GM18499 (cell line): Measurements from ENCODE around the gene GDI1.
"Not testable (repeated sequence)": the region's sequence is repeated elsewhere in the genome, so short reads cannot be mapped to it uniquely, and the experiment has no call there.

ENCODE experiments used
- ATAC-seq: cut with Tn5 transposase; IDR thresholded peaks from one replicate; pipeline ENCODE4 v1.9.1; 2021; ENCODE audit warnings: moderate number of reproducible peaks; ENCODE audit not compliant: insufficient read depth, unreplicated experiment

Gene GDI1

DNA sequence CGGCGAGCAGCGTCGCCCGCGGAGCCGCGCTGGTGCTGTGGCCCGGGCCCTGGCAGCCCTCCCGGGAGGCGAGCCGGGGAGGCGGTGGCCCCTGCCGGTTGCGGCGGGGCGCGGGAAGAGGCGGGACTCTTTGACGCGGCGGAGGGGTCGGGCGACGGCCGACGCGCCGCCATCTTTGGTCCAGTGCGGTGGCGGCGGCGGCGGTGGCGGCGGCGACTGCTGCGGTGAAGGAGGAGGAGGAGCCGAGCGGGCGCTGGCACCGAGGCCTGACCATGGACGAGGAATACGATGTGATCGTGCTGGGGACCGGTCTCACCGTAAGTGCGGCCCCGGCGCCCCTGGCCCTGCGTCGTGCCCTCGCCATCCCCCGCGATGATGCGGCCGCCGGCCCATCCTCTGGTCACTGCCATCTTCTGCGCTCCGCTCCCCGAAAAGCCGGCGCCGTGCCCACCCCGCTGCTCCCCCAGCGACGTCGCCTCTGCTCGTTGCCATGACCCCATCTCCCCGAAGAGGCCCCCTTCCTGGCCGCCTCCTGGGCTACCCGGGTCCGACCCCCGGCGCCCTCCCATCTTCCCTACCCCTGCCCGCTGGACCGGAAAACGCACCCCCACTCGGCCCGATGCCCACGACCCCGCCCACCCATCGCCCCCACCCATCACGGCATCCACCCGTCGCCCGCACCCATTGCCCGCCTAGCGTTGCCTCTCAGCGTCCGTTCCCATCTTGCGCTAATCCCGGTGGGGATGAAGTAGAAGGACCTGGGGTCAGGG, at the start of gene GDI1:
Gene GDI1, plus strand, starts transcription at position 172 of the 770 bp plus-strand sequence. Its CDS starts 101 bp downstream, at position 273.
- ATAC-seq: no peak

DNA sequence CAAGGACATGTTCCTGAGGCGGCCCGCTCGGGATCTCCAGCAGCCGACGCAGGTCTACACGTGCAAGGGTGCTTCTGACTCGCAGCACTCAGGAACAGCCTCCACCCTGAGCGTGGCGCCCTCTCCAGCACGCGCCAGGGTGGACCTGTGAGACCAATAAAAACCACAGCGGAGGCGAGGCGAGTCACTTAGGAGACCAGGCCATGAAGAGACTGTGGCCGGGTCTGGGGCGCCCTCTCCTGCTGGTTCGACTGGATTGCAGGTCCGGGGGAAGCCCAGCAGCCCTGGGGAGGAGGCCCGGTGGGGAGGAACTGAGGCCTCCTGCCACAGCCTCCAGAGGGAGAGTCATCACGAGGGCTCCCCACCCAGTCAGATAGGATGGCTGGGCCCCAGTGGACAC, 48.9 kb upstream of the GDI1 start:
- not testable (repeated sequence) for ATAC-seq

DNA sequence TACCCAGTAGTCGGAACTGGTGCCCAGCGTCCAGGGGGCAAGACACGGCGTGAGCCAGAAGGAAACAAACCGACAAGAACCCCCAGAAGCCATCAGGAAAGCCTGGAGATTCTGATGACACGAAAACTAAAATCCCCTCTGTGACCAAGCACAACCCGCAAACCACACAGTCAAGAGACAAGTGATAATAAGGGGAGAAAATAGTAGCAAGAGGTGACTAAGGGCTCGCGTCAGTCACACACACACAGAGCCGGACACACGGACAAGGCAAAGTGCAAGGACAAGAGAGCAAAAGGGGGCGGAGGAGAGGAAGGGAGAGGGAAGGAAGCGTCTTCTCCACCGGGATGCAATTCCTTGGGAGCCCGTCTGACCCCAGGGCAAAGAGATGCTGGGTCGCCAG, 48.3 kb upstream of the GDI1 start:
- not testable (repeated sequence) for ATAC-seq

DNA sequence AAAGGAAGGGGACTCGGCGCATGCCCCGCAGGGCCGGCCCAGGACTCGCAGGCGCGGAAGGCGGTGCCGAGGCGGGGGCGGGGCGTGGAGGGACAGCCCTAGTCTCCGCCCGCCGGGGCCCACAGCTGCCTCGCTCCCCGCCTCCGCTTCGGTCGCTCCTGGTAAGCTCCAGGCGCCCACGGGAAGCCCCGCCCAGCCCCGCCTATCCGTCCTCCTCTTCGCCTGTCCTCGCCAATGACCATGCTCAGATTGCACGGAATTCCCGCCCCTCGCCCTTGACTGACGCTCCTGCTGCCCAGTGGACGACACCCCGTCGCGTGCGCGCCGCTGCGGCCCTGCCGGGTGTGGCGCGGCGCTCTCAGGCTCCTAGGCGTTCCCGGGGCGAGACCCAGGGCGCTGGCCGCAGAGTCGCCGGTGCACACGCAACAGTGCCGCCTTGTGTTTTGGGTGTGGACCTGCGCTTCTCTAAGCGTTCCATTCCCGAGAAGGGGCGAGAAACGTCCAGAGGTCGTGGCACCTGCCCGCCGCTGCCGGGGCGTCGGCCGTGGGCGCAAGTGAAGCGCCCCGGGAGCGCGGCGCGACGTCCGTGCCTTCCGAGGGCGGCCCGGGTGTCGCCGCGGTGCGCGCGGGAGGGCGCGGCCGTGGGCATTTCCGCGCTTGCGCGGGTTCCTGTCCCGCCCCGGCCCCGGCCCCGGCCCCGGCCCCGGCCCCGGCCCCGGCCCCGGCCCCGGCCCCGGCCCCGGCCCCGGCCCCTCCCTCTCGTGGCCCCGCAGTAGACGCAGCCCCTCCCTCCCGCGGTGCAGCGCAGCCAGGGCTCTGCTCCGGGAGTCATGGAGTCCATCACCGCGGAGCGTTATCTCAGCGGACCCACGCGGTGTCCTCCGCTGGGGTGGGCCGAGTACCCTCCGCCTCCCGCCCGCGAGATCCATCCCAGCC, 46.9 kb upstream of the GDI1 start:
- peak; percentile 42 for ATAC-seq

DNA sequence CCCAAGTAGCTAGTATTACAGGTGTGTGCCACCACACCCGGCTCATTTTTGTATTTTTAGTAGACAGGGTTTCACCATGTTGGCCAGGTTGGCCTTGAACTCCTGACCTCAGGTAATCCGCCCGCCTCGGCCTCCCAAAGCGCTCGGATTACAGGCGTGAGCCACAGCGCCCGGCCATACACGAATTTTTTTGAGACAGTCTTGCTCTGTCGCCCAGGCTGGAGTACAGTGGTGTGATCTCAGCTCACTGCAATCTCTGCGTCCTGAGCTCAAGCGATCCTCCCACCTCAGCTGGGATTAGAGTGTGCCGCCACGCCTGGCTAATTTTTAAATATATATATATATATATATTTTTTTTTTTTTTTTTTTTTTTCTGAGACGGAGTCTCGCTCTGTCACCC, 40.6 kb upstream of the GDI1 start:
- not testable (repeated sequence) for ATAC-seq

DNA sequence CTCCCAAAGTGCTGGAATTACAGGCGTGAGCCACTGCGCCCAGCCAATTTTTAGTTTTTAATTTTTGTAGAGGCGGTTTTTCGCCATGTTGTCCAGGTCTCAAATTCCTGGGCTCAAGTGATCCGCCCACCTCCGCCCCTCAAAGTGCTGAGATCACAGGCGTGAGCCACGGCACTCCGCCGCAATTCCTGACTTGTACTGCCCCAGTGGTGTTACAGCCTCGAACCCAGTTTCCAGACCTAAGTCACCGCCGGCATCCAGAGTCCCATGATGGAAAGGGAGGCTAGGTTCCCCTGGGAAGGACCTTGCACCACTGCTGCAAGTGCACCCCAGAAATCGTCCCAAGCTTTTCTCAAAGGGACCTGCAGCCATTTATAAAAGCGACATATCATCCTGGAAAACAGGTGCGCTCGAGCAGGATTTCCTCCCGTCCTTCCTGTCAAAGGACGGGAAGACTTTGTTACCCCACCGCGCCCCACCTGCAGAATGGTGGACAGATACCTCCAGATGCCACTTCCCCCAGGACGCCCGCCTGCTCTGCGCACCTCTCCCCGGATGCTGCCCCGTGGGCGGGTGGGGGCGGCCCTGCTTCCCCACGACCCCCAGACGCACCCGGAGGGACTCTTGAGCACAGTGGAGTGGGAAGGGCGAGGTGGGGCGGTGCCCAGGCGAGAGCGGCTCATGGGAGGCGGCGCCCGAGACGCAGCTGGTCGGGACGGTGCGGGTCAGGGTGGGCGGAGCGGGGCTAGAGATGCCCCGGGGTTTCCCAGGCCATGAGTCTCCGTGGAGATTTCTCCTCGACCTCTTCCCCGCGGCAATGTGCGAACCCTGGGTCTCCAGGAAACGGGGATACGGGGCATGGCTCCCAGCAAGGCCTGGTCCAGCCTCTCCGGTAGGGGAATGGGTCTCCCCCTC, 39.7 kb upstream of the GDI1 start:
- ATAC-seq: no peak

DNA sequence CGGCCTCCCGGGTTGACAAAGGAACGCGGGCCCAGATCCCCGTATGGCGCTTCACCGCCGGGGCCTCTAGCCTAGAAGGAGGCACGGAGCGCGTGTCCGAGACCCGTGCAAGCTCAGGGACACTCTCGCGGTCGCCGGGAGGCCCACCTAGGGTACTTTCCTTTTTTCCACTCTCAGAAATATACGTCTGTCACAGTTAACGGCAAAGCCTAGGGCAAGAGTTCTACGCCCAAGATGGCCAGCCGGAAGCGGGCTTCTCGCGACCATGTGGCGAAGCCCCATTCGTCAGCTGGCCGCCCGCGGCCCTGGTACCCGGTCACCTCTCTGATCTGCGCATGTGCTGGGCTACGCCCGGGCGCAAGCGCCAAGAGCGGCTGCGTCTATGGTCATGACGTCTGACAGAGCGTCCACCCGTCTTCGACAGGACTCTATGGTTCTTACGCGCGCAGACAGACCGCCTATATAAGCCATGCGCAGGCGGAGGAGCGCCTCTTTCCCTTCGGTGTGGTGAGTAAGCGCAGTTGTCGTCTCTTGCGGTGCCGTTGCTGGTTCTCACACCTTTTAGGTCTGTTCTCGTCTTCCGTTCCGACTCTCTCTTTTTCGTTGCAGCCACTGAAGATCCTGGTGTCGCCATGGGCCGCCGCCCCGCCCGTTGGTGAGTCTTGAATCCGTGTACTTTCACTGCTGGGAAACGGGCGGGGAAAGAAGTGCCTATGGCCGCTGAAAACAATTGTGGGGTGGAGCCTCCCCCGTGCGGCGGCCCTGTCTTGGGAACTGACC, 38.9 kb upstream of the GDI1 start, which contains the start of gene RPL10:
Gene RPL10, plus strand, starts transcription at position 490 of the 780 bp plus-strand sequence. Its CDS starts 143 bp downstream, at position 633.
- ATAC-seq: no peak

DNA sequence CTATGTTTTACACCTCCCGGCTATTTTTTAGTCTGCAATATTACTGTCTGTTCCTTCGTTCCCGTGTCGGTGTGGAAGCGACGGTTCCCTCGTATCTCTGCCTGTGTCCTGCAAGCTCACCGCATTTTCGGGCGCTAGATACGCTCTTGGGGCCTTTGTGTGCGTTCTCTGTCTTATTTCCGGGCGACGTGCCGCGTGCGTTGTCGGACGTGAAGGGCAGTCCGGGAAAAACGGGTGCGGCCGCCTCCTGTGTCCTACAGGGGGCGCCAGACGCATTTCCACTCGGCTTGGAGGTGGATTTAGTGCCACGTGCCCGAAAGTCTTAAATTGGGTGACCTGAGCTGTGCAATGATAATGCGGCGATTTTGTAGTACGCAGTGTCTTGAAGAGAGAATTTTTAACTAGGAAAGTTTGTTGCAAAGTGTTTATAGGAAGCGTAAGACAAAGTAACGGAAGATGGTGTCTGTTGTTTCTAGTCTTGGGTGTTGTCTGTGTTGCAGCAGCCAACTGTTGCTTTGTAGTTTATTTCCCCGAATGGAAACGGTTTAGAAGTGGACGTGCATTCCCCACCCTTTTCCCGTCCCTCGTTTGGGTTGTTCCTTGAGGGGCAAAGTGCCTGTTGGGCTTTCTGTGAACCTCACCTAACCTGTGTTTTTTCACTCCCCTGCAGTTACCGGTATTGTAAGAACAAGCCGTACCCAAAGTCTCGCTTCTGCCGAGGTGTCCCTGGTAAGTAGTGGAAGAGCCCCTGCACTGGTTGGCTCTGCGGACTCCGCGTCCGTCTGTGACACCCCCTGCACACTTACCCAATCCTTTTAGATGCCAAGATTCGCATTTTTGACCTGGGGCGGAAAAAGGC, 38.1 kb upstream of the GDI1 start:
- ATAC-seq: no peak

DNA sequence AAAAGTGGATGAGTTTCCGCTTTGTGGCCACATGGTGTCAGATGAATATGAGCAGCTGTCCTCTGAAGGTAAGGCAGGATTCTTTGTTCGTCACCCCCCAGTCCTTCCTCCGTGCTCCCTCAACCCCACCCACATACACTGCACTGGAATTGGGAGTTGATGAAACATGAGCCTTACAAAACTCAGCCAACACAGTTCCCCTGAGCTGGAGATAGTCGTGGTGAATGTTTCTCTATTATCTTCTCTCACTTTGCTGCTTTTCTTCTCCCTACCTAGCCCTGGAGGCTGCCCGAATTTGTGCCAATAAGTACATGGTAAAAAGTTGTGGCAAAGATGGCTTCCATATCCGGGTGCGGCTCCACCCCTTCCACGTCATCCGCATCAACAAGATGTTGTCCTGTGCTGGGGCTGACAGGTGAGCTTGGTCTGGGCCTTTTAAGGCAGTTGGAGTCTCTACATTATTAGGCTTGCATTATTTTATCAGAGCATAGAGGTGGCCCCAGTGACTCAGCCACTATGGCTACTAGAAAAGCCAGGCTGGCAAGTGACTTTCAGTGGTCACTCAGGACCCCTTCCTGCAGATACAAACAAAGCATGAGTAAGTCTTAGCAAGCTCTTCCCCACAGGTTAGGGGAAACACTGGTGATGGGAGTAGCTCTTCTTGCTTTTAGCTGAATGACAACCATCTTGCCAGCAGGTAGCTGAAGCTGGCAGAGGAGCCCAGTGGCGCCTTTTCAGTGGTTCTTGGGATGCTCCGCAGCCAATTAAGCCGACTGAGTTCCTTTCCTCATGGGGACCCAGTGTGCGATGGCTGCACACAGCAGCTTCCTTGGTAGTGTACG, 37.2 kb upstream of the GDI1 start:
- no peak for ATAC-seq

DNA sequence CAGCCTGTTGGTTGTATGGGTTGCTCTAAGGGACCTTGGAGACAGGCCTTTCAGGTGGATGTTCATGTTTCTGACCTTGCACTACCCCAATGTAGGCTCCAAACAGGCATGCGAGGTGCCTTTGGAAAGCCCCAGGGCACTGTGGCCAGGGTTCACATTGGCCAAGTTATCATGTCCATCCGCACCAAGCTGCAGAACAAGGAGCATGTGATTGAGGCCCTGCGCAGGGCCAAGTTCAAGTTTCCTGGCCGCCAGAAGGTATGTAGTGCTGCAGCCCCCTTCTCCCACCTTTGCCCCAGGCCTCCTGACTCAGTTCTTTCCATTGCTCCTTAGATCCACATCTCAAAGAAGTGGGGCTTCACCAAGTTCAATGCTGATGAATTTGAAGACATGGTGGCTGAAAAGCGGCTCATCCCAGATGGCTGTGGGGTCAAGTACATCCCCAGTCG, 36.6 kb upstream of the GDI1 start:
- ATAC-seq: not testable (repeated sequence)

DNA sequence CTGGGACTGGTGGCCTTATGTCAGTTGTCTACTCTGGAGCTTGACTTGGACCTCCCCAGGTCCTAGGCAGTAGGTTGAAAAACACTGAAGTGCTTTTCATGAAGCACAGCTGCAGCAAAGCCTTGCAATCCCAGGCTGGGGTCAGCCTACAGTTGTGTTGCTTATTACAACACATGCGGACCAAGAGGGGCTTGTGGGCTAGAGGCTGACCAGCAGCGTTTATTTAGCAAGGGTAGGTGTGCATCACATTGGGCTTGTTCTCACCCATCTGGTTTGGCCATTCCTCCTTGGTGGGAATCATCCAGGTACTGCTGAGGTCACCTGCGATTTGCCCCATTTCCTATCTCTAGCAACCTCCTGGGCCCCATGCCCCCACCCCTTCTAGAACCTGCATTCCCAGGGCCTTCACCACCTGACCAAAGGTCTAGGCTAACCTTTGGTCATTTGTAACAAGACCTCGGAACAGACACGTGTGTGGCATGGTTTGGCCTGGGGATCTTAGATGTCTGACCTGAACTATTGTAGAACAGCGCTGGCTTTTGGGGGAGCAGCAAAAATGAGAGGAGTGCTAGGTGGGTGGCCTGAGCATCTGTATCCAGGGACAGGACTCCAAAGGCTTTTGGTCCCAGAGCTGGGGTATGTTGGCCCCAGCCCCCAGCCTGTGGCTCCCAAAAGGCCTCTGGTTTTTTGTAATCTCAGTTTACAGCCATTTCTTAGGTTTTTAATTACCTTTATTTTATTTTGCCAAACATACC, 35.7 kb upstream of the GDI1 start:
- no peak for ATAC-seq

DNA sequence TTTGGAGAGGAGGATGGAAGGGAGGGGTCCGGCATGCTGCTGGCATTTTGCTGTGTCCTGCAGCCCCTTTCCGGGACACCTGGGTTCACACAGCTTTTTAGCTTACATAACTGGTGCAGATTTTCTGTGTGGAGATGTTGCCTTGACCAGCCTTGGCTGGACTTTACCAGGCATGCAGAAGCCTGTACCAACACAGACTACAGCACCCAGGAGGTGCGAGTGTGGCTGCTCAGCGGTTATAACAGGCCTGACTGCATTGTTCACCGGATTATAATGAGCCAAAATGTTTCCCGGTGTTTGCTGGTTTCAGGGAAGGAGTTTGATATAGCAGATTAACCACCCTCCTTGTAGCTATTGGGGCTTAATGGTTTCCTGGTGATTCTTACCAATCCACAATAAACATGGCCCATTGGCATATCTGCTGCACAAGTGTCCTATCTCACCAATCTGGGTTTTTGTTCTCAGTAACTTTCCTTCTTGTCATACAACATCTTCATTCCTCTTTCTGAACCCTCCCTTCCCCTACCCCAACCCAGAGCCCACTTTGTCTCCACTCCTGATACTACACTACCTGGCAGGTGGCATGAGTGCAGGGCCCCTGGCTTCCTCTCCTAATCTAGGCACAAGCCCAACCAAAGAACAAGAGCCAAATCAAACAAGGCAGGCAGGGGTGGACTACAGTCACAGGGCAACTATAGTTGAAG, 34.9 kb upstream of the GDI1 start:
- ATAC-seq: no peak

DNA sequence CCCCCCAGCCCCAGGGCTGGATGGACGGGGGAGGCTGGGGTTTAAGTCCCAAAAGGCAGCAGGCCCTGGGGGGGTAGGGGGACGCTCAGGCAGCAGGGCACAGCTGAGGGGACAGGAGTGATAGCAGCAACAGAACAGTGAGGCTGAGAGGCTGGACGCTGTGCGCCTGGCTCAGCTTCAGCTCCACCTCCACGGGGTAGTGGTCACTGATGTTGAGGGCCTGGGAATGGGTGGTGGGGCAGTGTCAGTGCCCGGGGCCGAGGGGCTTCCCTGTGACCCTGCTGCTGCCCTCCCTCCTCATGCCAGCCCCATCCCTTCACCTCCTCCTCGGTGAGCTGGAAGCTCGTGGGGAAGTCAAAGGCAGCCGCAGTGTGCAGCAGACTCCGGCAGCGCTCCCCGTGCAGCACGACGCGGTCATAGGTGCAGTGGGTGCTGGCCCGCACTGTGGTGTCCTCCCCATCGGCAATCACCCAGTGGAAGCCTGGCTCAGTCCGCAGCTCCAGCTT, 34.3 kb upstream of the GDI1 start:
- no peak for ATAC-seq

DNA sequence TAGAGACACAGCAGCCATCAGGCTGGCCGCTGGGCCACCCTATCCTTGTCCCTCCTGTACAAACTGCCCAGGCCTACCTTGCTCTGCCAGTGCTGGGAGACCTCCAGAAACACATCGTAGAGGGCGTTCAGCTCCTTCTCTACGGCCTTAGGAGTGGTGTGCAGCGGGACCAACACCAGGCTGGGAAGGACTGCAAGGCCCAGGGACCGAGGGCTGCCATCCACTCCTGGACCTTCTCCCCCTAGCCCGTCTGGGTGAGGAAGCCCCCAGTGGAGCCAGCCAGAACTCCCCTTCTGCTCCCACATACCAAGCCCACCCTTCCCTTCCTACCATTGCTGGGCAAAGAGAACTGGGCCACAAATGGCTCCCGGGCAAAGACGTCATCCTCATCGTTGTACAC, 33.8 kb upstream of the GDI1 start:
- ATAC-seq: no peak

DNA sequence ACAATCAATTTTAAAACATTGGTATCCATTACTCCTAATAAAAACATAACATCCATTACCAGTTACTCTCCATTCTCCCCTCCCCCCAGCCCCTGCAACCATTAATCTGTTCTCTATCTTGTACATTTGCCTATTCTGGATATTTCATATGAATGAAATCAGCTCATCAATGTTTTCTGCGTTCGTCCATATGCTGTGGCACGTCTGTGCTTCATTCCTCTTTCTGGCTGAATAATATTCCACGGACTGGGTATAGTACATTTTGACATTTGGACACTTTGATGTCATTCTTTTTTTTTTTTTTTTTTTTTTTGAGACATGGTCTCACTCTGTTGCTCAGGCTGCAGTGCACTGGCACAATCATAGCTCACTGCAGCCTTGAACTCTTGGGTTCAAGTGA, 33.1 kb upstream of the GDI1 start:
- no peak for ATAC-seq

DNA sequence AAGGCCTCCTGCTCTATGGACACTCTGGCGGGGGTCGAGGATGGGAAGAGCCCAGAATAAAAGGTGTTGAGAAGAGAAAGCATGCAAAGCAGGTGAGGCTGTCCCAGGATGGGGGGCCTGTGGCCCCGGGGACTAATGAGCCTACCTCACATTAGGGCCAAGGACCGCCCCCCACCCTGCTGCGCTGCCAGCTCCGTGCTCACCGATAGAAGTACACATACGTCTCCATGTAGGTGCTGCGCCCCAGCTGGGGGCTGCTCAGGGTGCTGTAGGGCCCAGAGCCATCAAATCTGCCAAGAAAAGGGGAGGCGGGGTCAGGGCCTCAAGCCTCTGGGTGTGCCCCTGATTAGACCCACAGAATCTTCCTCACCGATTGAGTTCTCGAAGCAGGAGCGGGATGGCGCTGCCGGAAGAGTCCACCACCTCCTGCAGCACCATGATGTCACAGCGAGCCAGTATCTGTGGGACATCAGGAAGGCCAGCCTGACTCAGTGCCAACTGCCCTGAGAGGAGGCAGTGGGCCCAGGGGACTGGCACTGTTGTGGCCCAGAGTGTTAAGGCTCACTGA, 32.2 kb upstream of the GDI1 start:
- no peak for ATAC-seq
